Breast epithelium (tissue), 4 donors: Measurements from ENCODE around the gene UBE2Q2. TPM values are rescaled to one million over a fixed set of nuclear protein-coding genes. Genes with fewer than 3 reads are reported as not detected.
A peak's percentile ranks its signal among the peaks of the same experiment; 100 is the strongest.
"Not testable (repeated sequence)": the region's sequence is repeated elsewhere in the genome, so short reads cannot be mapped to it uniquely, and the experiment has no call there.

ENCODE experiments used
- DNase-seq, 2 donors: peaks; one replicate each; pipeline ENCODE4 v3.0.0-alpha.2; 2019; ENCODE audit warnings: low spot score in 2 of 2
- H3K27ac ChIP-seq, 2 donors: fragments of 200-600 bp; sonication (generic) in 1 of 2; one replicate each; pipeline ENCODE4 v1.5.1; 2016 to 2019; ENCODE audit warnings: mild to moderate bottlenecking in 1 of 2
- H3K27me3 ChIP-seq, 2 donors: fragments of 200-600 bp; sonication (generic) in 1 of 2; one replicate each; pipeline versions ENCODE4 v1.5.1 to v1.6.0; 2017 to 2019; ENCODE audit warnings: control low read depth in 1 of 2, mild to moderate bottlenecking in 1 of 2
- H3K36me3 ChIP-seq: fragments of 200-600 bp; one replicate; pipeline ENCODE4 v1.5.1; 2019
- H3K4me1 ChIP-seq, 2 donors: fragments of 200-600 bp; sonication (generic); one replicate each; pipeline ENCODE4 v1.5.1; 2016 to 2019; ENCODE audit warnings: control low read depth in 1 of 2
- H3K4me3 ChIP-seq, 3 donors: fragments of 200-600 bp; sonication (generic); 1 replicate in 2 of 3; 2 replicates in 1 of 3; pipeline ENCODE4 v1.5.1; 2016 to 2019; ENCODE audit warnings: mild to moderate bottlenecking in 3 of 3, moderate library complexity in 2 of 3
- H3K9me3 ChIP-seq, 2 donors: fragments of 200-600 bp; sonication (generic) in 1 of 2; one replicate each; pipeline ENCODE4 v1.5.1; 2016 to 2019; ENCODE audit warnings: control low read depth in 1 of 2
- POLR2A ChIP-seq: fragments of 450-650 bp; IDR thresholded peaks from one replicate; pipeline ENCODE4 v1.6.1; 2016; ENCODE audit warnings: antibody characterized with exemption, mild to moderate bottlenecking, moderate library complexity
- POLR2AphosphoS5 ChIP-seq, 3 donors: sonication (generic); formaldehyde crosslinking; IDR thresholded peaks; one replicate each; pipeline ENCODE4 v1.6.1; 2017; ENCODE audit warnings: antibody characterized with exemption in 3 of 3
- intact Hi-C: fragments of 100-400 bp; cut with DNase I; formaldehyde crosslinking; loops from one replicate; pipeline ENCODE4 v1.15.1; 2023; ENCODE audit warnings: low total_unique reads
- total RNA-seq, 3 donors: library from RNA; depleted of rRNA; stranded (reverse); fragments of >200 nt; gene quantifications; one replicate each; pipeline ENCODE4 v1.1.0, GENCODE V29; 2016
- TF ChIP-seq, protein P1 (sequence below), 3 donors: fragments of 450-650 bp; IDR thresholded peaks; one replicate each; pipeline ENCODE4 v1.5.1; 2016 to 2017; ENCODE audit warnings: antibody characterized with exemption in 3 of 3, mild to moderate bottlenecking in 3 of 3, moderate library complexity in 3 of 3

UBE2Q2 gene
- total RNA-seq, 3 donors from 2014 or later: 45.9 to 56.5 (median 48.8) TPM

DNA sequence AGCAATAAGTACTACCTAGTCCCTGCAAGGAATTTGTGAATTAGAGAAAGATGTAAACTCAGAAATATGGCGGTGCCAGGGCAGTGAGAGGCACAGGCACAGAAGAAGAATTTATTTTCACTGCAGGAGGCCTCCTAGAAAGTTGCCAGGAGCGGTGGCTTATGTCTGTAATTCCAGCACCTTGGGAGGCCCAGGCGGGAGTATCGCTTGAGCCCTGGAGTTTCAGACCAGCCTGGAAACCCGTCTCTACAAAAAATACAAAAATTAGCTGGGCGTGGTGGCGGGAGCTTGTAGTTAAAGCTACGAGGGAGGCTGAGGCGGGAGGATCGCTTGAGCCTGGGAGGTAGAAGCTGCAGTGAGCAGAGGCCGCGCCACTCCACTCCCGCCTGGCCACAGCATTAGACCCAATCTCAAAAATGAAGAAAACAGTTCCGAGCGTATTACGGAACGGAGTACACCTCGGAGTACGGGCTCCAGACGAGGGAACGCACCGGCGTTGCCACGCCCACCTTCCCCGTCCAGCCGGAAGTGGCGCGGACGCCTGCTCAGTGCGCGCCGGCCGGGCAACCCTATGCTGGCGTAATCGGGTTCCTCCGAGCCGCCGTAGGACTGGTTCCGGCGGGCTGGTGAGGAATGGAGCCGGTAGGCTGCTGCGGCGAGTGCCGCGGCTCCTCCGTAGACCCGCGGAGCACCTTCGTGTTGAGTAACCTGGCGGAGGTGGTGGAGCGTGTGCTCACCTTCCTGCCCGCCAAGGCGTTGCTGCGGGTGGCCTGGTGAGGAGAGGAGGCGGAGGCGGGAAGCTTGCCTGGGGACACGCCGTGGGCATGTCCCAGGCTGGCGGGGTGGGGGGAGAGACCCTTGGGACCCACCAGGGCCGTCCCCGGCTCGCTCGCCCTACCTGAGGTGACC lies 60.3 kb downstream of the UBE2Q2 start, which contains the start of gene FBXO22:
Gene FBXO22 (plus strand): TSS at position 548 of the 909 bp plus-strand sequence. CDS start 86 bp downstream, at position 634.
- Histone ChIP-seq H3K27me3 (no peaks in the 10 kb centered on the region), H3K27ac (peak within 1 kb of the TSS; percentile 78 to 86), H3K4me1 (no peaks in the 10 kb centered on the region), H3K4me3 (peak within 1 kb of the TSS; percentile 73 to 99 (median 76)), H3K9me3 (no peaks in the 10 kb centered on the region), H3K36me3 (no peaks in the 10 kb centered on the region)
- intact Hi-C loops: no loop called here
- peak; percentile 85 to 88 for DNase-seq
- TF ChIP-seq, protein P1, sequence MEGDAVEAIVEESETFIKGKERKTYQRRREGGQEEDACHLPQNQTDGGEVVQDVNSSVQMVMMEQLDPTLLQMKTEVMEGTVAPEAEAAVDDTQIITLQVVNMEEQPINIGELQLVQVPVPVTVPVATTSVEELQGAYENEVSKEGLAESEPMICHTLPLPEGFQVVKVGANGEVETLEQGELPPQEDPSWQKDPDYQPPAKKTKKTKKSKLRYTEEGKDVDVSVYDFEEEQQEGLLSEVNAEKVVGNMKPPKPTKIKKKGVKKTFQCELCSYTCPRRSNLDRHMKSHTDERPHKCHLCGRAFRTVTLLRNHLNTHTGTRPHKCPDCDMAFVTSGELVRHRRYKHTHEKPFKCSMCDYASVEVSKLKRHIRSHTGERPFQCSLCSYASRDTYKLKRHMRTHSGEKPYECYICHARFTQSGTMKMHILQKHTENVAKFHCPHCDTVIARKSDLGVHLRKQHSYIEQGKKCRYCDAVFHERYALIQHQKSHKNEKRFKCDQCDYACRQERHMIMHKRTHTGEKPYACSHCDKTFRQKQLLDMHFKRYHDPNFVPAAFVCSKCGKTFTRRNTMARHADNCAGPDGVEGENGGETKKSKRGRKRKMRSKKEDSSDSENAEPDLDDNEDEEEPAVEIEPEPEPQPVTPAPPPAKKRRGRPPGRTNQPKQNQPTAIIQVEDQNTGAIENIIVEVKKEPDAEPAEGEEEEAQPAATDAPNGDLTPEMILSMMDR (IDR thresholded peaks at IDR 0.05): no peak
- TF ChIP-seq POLR2AphosphoS5 (IDR thresholded peaks at IDR 0.05): peak; percentile 79 to 89 (median 88)

DNA sequence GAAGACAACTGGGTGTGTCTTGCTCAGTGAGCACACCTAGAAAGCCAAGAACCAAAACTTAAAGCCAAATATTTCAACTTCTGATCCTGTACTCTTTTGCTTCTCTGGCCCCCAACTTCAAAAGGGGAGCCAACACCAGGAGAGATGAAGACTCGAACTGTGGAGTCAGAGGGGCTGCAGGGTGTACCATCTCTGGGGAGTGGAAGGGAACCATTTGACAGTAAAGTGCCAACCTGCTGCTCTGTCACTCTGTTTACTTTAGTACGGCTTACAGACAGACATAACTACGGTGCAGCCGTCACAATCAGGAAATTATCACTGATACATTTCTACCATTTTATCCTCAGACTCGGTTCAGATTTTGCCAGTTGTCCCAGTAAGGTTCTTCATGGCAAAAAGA lies 62.0 kb downstream of the UBE2Q2 start:
- Histone ChIP-seq H3K36me3 (no peaks in the 10 kb centered on the region), H3K9me3 (no peaks in the 10 kb centered on the region), H3K4me1 (no peaks in the 10 kb centered on the region), H3K27ac (no peak overlapping the region), H3K27me3 (no peaks in the 10 kb centered on the region), H3K4me3 (no peak overlapping the region)
- no peak for DNase-seq
- TF ChIP-seq, protein P1 (IDR thresholded peaks at IDR 0.05): no peak
- no peak for TF ChIP-seq POLR2A
- TF ChIP-seq POLR2AphosphoS5 (IDR thresholded peaks at IDR 0.05): no peak
- intact Hi-C loops: no loop called here

DNA sequence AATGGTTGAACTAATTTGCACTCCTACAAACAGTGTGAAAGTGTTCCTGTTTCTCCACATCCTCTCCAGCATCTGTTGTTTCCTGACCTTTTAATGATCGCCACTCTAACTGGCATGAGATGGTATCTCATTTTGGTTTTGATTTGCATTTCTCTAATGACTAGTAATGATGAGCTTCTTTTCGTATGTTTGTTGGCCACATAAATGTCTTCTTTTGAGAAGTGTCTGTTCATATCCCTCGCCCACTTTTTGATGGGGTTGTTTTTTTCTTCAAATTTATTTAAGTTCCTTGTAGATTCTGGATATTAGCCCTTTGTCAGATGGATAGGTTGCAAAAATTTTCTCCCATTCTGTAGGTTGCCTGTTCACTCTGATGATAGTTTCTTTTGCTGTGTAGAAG lies 67.1 kb downstream of the UBE2Q2 start:
- H3K4me3 ChIP-seq, H3K36me3 ChIP-seq, H3K9me3 ChIP-seq, H3K27ac ChIP-seq, H3K27me3 ChIP-seq, intact Hi-C loops, DNase-seq, H3K4me1 ChIP-seq: not testable (repeated sequence)

DNA sequence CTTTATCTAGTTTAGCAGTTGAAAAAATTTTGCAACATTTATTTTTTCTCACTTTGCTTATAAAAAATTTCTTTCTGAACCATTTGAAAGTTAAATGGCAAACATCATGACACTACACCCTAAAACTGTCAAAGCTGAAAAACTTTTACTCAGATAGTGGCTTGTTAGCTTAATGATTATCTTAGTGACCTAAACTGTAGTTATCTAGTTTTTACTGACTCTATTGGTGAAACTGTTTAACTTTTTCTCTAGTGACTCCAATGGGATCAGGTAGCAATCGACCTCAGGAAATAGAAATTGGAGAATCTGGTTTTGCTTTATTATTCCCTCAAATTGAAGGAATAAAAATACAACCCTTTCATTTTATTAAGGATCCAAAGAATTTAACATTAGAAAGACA lies 73.7 kb downstream of the UBE2Q2 start:
- H3K27ac ChIP-seq: no peak overlapping the region
- H3K4me3 ChIP-seq: no peak overlapping the region
- intact Hi-C loops: no loop called here
- no peaks in the 10 kb centered on the region for H3K36me3 ChIP-seq
- DNase-seq: no peak
- H3K27me3 ChIP-seq: no peaks in the 10 kb centered on the region
- no peaks in the 10 kb centered on the region for H3K9me3 ChIP-seq
- H3K4me1 ChIP-seq: no peaks in the 10 kb centered on the region
- TF ChIP-seq POLR2A (no peak), POLR2AphosphoS5 (IDR thresholded peaks at IDR 0.05) (no peak)
- TF ChIP-seq, protein P1 (IDR thresholded peaks at IDR 0.05): no peak

DNA sequence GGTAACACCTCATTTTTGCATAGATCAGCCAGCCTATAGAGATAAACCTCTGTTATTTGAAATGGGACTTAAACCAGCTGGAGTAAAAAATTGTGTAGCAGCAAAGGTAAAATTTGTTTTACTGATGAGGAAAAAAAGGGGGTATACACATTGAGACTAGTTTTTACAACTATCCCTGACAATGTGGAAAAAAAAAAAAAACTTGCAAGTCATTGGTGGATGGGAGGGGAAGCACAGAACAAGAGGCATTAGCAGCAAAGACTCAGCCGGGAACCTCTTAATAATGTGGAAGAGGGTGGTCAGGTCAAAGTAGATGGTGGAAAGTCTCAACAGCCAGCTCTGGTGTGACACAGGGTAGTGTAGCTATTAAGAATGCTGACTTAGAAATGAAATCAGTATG lies 74.9 kb downstream of the UBE2Q2 start:
- no peaks in the 10 kb centered on the region for H3K9me3 ChIP-seq
- H3K4me3 ChIP-seq: no peak overlapping the region
- H3K27me3 ChIP-seq: no peaks in the 10 kb centered on the region
- no peak overlapping the region for H3K27ac ChIP-seq
- no peak for DNase-seq
- intact Hi-C loops: no loop called here
- no peaks in the 10 kb centered on the region for H3K36me3 ChIP-seq
- no peaks in the 10 kb centered on the region for H3K4me1 ChIP-seq
- TF ChIP-seq, protein P1 (IDR thresholded peaks at IDR 0.05): no peak
- no peak for TF ChIP-seq POLR2A
- no peak for TF ChIP-seq POLR2AphosphoS5 (IDR thresholded peaks at IDR 0.05)
